Endothelial cell of umbilical vein (primary cell): Measurements from ENCODE around the gene N4BP2. TPM values are rescaled to one million over a fixed set of nuclear protein-coding genes. Genes with fewer than 3 reads are reported as not detected.

Source experiments
- BruUV-seq: library from RNA; stranded (reverse); fragments of 400-500 nt; replicated peaks from 2 replicates; lab custom pipeline; 2021; lab: Mats Ljungman, UMichigan
- CTCF ChIA-PET: fragments of 300-600, 350-600 bp; sonication (Branson Sonifier 250); formaldehyde crosslinking; loops from one replicate; lab custom pipeline; 2021; ENCODE audit warnings: antibody characterized with exemption, inconsistent platforms; lab: Charles Lee
- POLR2A ChIA-PET: fragments of 300-600, 350-600 bp; sonication (Branson Sonifier 250); formaldehyde crosslinking; loops from one replicate; lab custom pipeline; 2021; ENCODE audit warnings: antibody characterized with exemption, inconsistent platforms; lab: Charles Lee
- DNase-seq: peaks from one replicate; pipeline ENCODE4 v3.0.0-alpha.2; 2011; ENCODE audit warnings: low read depth, low spot score
- FAIRE-seq: peaks from 2 replicates; lab custom pipeline; 2011; peaks lifted over from hg19 to GRCh38; lab: Jason Lieb, UNC
- H2AFZ ChIP-seq: 2 replicates; pipeline ENCODE4 v1.6.0; 2012; ENCODE audit warnings: low read depth, low read length, control low read depth, inconsistent platforms
- H3K27ac ChIP-seq: 2 replicates; pipeline ENCODE4 v1.5.1; 2011; ENCODE audit warnings: low read depth, mild to moderate bottlenecking, control low read depth, low read length, moderate library complexity; ENCODE audit not compliant: insufficient read depth
- H3K27me3 ChIP-seq, 2 experiments: 2 replicates each; pipeline versions ENCODE4 v1.6.0 to v1.6.1; 2011; ENCODE audit warnings: low read length in 2 of 2, mixed read lengths in 1 of 2; ENCODE audit not compliant: control insufficient read depth in 2 of 2, insufficient read depth in 2 of 2
- H3K36me3 ChIP-seq, 2 experiments: 2 replicates in 1 of 2; 3 replicates in 1 of 2; pipeline ENCODE4 v1.5.1; 2011; ENCODE audit warnings: low read length in 2 of 2, mild to moderate bottlenecking in 1 of 2, moderate library complexity in 1 of 2; ENCODE audit not compliant: control insufficient read depth in 2 of 2, insufficient read depth in 2 of 2; ENCODE audit errors: extremely low read depth in 1 of 2
- H3K4me1 ChIP-seq: 3 replicates; pipeline ENCODE4 v1.5.1; 2011; ENCODE audit warnings: mild to moderate bottlenecking, low read length; ENCODE audit not compliant: control insufficient read depth, insufficient read depth; ENCODE audit errors: extremely low read depth
- H3K4me2 ChIP-seq: 2 replicates; pipeline ENCODE4 v1.6.1; 2011; ENCODE audit warnings: low read length, control low read depth, mixed read lengths; ENCODE audit not compliant: insufficient read depth
- H3K4me3 ChIP-seq, 3 experiments: fragments of 200-600 bp in 1 of 3; sonication (generic), shearing (Covaris generic) in 1 of 3; replicated peaks in 1 of 3; 2 replicates each; pipeline ENCODE4 v1.5.1; 2011 to 2016; ENCODE audit warnings: control low read depth in 3 of 3, low read length in 3 of 3, mild to moderate bottlenecking in 2 of 3, inconsistent platforms in 1 of 3, low read depth in 1 of 3, moderate library complexity in 1 of 3; ENCODE audit not compliant: insufficient read depth in 1 of 3
- H3K79me2 ChIP-seq: 2 replicates; pipeline ENCODE4 v1.6.0; 2012; ENCODE audit warnings: low read length, inconsistent platforms; ENCODE audit not compliant: control insufficient read depth, insufficient read depth
- H3K9ac ChIP-seq: replicated peaks from 2 replicates; pipeline ENCODE3; 2011; ENCODE audit warnings: low read length, control low read depth; ENCODE audit not compliant: insufficient read depth; ENCODE audit errors: extremely low read depth
- H3K9me1 ChIP-seq: replicated peaks from 3 replicates; pipeline ENCODE4 v1.6.0; 2011; ENCODE audit warnings: mild to moderate bottlenecking, low read length; ENCODE audit not compliant: control insufficient read depth, insufficient read depth; ENCODE audit errors: extremely low read depth
- H3K9me3 ChIP-seq: replicated peaks from 2 replicates; pipeline ENCODE4 v1.5.1; 2012; ENCODE audit warnings: low read length, inconsistent platforms; ENCODE audit not compliant: control insufficient read depth, insufficient read depth
- H4K20me1 ChIP-seq: replicated peaks from 2 replicates; pipeline ENCODE3; 2011; ENCODE audit warnings: mild to moderate bottlenecking, low read length; ENCODE audit not compliant: control insufficient read depth, insufficient read depth; ENCODE audit errors: extremely low read depth
- CTCF ChIP-seq, 2 donors: IDR thresholded peaks; 1 replicate in 1 of 2; 2 replicates in 1 of 2; pipeline ENCODE4 v1.5.1; 2011; ENCODE audit warnings: low read length in 2 of 2, mild to moderate bottlenecking in 2 of 2, moderate library complexity in 2 of 2, control low read depth in 1 of 2, inconsistent platforms in 1 of 2, low read depth in 1 of 2; ENCODE audit not compliant: insufficient read depth in 1 of 2; ENCODE audit errors: extremely low read depth in 1 of 2
- EZH2 ChIP-seq: IDR thresholded peaks from 2 replicates; pipeline ENCODE4 v1.6.1; 2012; ENCODE audit warnings: borderline replicate concordance, low read depth, mild to moderate bottlenecking, moderate library complexity, low read length, inconsistent platforms; ENCODE audit not compliant: severe bottlenecking
- FOS ChIP-seq: IDR thresholded peaks from 2 replicates; pipeline ENCODE4 v1.6.1; 2011; ENCODE audit warnings: mild to moderate bottlenecking, low read length, moderate library complexity, borderline replicate concordance; ENCODE audit not compliant: insufficient read depth
- GATA2 ChIP-seq: IDR thresholded peaks from 2 replicates; pipeline ENCODE4 v1.7.0; 2011; ENCODE audit warnings: low read depth, mild to moderate bottlenecking, moderate library complexity, mixed read lengths, low read length; ENCODE audit not compliant: insufficient read length, insufficient read depth
- JUN ChIP-seq: IDR thresholded peaks from 2 replicates; pipeline ENCODE4 v1.6.1; 2011; ENCODE audit warnings: borderline replicate concordance, low read depth; ENCODE audit not compliant: insufficient read length, insufficient read depth
- MAX ChIP-seq: IDR thresholded peaks from 2 replicates; pipeline ENCODE4 v1.6.1; 2011; ENCODE audit not compliant: insufficient read depth, insufficient read length
- MYC ChIP-seq: IDR thresholded peaks from one replicate; pipeline ENCODE4 v1.6.1; 2011; ENCODE audit warnings: mild to moderate bottlenecking, low read depth, low read length
- POLR2A ChIP-seq: IDR thresholded peaks from 2 replicates; pipeline ENCODE4 v1.6.1; 2012; ENCODE audit warnings: low read depth, mild to moderate bottlenecking, control low read depth, low read length
- POLR2AphosphoS5 ChIP-seq: IDR thresholded peaks from 2 replicates; pipeline ENCODE4 v1.6.1; 2012; ENCODE audit warnings: low read depth, mild to moderate bottlenecking, control low read depth, low read length, moderate library complexity; ENCODE audit not compliant: insufficient read depth
- dilution Hi-C: fragments of 300-500 bp; cut with MboI; formaldehyde crosslinking; loops from one replicate; pipeline ENCODE4 v1.15.0; 2019; ENCODE audit warnings: low sequenced_read_pairs; ENCODE audit not compliant: extremely low pct_ligation_motif_present
- intact Hi-C: fragments of 100-400 bp; cut with micrococcal nuclease; formaldehyde crosslinking; loops from one replicate; pipeline ENCODE4 v1.10.0; 2022
- polyA plus RNA-seq, 4 experiments: library from polyadenylated mRNA; depleted of rRNA in 3 of 4; stranded (reverse) in 3 of 4; unstranded in 1 of 4; fragments of >200 nt; gene quantifications; 2 replicates each; pipeline versions ENCODE4 v1.2.1 to v1.2.3, GENCODE V29; 2011 to 2012; ENCODE audit warnings: missing spikeins in 1 of 4
- total RNA-seq: library from RNA; stranded (reverse); gene quantifications from 2 replicates; pipeline ENCODE4 v1.2.3, GENCODE V29; 2021

The N4BP2 gene
- total and polyA plus RNA-seq, 2 donors (not counting 3 experiments of a cell fraction or from before 2014, with no cell fraction given) = 0.87 to 6.9 TPM

DNA sequence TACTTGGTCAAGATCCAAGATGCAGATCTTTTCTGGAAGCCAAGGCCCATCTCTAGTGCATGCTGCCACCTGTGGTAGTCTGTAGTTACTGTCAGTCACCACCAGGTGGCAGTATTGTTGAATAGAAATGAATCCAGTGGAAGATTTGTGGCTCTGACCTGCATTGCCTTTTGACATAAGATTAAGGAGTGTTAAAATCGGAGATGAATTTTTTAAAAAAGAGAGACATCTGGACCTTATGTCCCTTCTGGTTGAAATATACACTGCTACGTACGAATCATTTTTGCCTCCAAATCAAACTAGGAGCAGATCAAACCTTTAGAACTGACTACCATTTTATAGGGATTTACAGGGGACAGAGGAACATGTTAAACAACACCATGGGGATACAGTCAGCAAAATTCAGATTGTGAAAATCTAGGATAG lies 93.3 kb downstream of the N4BP2 start:
- Histone ChIP-seq H3K9me3 (no peaks in the 10 kb centered on the region), H4K20me1 (no peaks in the 10 kb centered on the region), H3K4me2 (no peak overlapping the region), H3K27me3 (no peaks in the 10 kb centered on the region), H3K79me2 (no peaks in the 10 kb centered on the region), H3K27ac (no peak overlapping the region), H3K9ac (no peak overlapping the region), H3K4me3 (no peak overlapping the region), H3K9me1 (no peaks in the 10 kb centered on the region), H3K36me3 (no peaks in the 10 kb centered on the region), H3K4me1 (no peaks in the 10 kb centered on the region), H2AFZ (no peak overlapping the region)
- CTCF ChIA-PET = interaction anchor here (0.6 to 4.1 kb wide), 9 partner anchors 16 to 569 kb away, joined by 3 to 40 read pairs (median 3); no protein-coding TSS in a partner anchor
- POLR2A ChIA-PET = no interaction called here
- DNase-seq (peak; percentile 66), FAIRE-seq (peak; percentile 90)
- no TSS peak for BruUV-seq
- intact Hi-C loops (loop anchor here (1.0 to 2.0 kb wide), 3 partner anchors 159 to 175 kb away; no protein-coding TSS in a partner anchor), dilution Hi-C loops (no loop called here)
- no peak for TF ChIP-seq POLR2A
- TF ChIP-seq MAX = no peak
- TF ChIP-seq MYC = no peak
- TF ChIP-seq POLR2AphosphoS5 = no peak
- no peak for TF ChIP-seq EZH2
- TF ChIP-seq FOS = no peak
- peak; percentile 66 to 70 for TF ChIP-seq CTCF (IDR thresholded peaks at IDR 0.05; ENCODE audit: extremely low read depth in 1 of 2, insufficient read depth in 1 of 2, low read depth in 1 of 2, low read length in 2 of 2)
- TF ChIP-seq JUN = no peak
- TF ChIP-seq GATA2 = no peak
